Activated naive CD4-positive, alpha-beta T cell treated with anti-CD3 and anti-CD28 coated beads, Interleukin-2, amount 10 ng/mL, durations not matched to agents 7 days and 5 days (primary cell): ENCODE data around the gene TMEM198.
A peak's percentile ranks its signal among the peaks of the same experiment; 100 is the strongest.

ENCODE experiments used
- CTCF ChIA-PET: fragments of 350-600 bp; sonication (Branson Sonifier 250); formaldehyde crosslinking; loops from one replicate; lab custom pipeline; 2021; ENCODE audit warnings: antibody characterized with exemption; lab: Charles Lee
- DNase-seq: peaks from one replicate; pipeline ENCODE4 v3.0.0-alpha.2; 2020
- H3K27ac Mint-ChIP-seq: one replicate; pipeline ENCODE4 v1.8.0; 2021; ENCODE audit warnings: mild to moderate bottlenecking, moderate library complexity, mixed read lengths
- H3K27me3 Mint-ChIP-seq: one replicate; pipeline ENCODE4 v1.8.0; 2021; ENCODE audit warnings: mild to moderate bottlenecking, mixed read lengths
- H3K36me3 Mint-ChIP-seq: one replicate; pipeline ENCODE4 v1.8.0; 2021; ENCODE audit warnings: mixed read lengths
- H3K4me1 Mint-ChIP-seq: one replicate; pipeline ENCODE4 v1.8.0; 2021; ENCODE audit warnings: mixed read lengths
- H3K4me3 Mint-ChIP-seq: one replicate; pipeline ENCODE4 v1.8.0; 2021; ENCODE audit warnings: mild to moderate bottlenecking, moderate library complexity, mixed read lengths
- H3K9me3 Mint-ChIP-seq: one replicate; pipeline ENCODE4 v1.8.0; 2021; ENCODE audit warnings: mixed read lengths

TMEM198 gene

GRCh38 chr2:219595256-219595655 is 51.4 kb downstream of the TMEM198 start:
- CTCF ChIA-PET, result interaction anchor here (1.5 to 1.9 kb wide), 2 partner anchors 35 to 47 kb away, joined by 3 to 5 read pairs; no protein-coding TSS in a partner anchor

DNA sequence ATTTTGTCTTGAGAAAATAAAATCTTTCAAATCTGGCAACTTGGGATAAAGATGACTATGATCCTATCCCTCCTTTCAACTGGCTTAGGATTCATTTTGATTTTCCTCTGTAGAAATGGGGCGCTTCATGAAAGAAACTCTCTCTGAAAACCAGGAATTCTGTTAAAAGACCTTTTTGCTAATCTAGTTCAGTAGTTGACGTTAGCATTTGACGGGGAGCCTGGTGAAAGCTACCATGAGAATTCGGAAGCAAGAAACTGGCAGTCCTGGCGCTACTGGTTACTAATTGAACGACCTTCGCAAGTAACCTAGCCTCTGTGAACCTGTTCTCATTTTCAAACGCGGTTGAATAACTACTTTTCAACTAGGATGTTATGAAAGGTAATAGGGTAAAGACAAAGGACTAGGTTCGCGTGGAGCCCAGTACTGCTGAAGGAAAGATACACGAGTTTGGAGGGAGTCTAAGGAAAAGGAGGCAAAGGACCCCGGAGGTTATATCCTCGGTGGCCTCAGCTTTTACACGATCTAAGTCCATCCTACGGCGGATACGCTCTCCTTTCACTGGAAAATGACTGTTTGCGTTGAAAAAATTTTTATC is 53.2 kb downstream of the TMEM198 start:
- Mint-ChIP-seq H3K27me3 (peaks cover 20% of the 10 kb centered on the region), H3K4me1 (peaks cover 29% of the 10 kb centered on the region), H3K36me3 (peaks cover 9% of the 10 kb centered on the region), H3K9me3 (no peaks in the 10 kb centered on the region), H3K27ac (peak overlapping the region; percentile 91), H3K4me3 (peak overlapping the region; percentile 90)
- CTCF ChIA-PET, result interaction anchor here (2.4 kb wide), 1 partner anchor 56 kb away, joined by 11 read pairs; no protein-coding TSS in a partner anchor
- no peak for DNase-seq

More at GRCh38 chr2:219595256-219595655, 51.4 kb downstream of the TMEM198 start:
- no peaks in the 10 kb centered on the region for H3K36me3 Mint-ChIP-seq
- peaks cover 20% of the 10 kb centered on the region for H3K27me3 Mint-ChIP-seq
- no peak overlapping the region for H3K27ac Mint-ChIP-seq
- H3K4me1 Mint-ChIP-seq, result peaks cover 27% of the 10 kb centered on the region
- no peak for DNase-seq
- no peaks in the 10 kb centered on the region for H3K9me3 Mint-ChIP-seq
- no peak overlapping the region for H3K4me3 Mint-ChIP-seq

GRCh38 chr2:219597552-219598307 is 53.9 kb downstream of the TMEM198 start, which contains the start of gene STK11IP:
Gene STK11IP, plus strand, starts transcription at chr2:219597857. Its CDS starts 263 bp downstream, at chr2:219598120.
- Mint-ChIP-seq H3K9me3 (no peaks in the 10 kb centered on the region), H3K27ac (peak within 1 kb of the TSS; percentile 91), H3K4me3 (peak within 1 kb of the TSS; percentile 90), H3K4me1 (peaks cover 29% of the 10 kb centered on the region), H3K27me3 (peaks cover 20% of the 10 kb centered on the region), H3K36me3 (peaks cover 9% of the 10 kb centered on the region)
- CTCF ChIA-PET, result interaction anchor here (2.4 kb wide), 1 partner anchor 57 kb away, joined by 11 read pairs; no protein-coding TSS in a partner anchor
- DNase-seq, result peak; percentile 96

DNA sequence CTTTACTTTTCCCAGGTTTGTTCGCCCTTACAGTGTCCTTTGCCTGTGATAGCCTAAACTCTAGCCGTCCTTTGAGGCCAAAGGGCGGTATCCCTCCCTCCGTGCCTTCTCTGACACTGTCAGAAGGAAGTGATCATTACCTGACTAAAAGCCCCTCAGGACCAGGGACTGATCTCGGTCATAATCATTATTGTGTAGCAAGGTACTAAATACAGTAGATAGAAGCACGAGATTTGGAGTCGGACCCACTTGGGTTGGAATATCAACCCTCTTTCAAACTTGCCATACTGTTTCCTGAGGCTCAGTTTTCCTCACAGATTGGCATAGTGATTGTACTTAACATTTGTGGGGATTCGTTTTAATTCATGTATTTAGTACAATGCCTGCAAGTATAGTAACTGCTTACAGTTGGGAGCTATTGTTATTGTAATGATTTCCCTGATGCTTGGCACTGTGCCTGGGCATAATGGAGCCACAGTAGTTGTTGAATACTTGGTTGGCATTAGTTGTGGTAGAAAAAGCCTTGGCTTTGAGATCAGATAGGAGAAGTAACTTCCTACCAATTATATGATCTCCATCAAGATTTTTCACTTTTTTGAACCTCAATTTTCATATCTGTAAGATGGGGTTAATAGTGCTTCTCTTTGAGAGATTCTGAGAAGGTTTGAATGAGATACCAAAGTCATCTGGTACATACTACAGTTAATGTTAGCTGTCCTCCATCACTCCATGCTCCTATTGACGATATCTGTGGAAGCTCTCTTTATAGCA is 54.7 kb downstream of the TMEM198 start:
- Mint-ChIP-seq H3K4me1 (peaks cover 29% of the 10 kb centered on the region), H3K27me3 (peaks cover 14% of the 10 kb centered on the region), H3K36me3 (peaks cover 9% of the 10 kb centered on the region), H3K27ac (peak overlapping the region; percentile 91), H3K4me3 (peak overlapping the region; percentile 90), H3K9me3 (no peaks in the 10 kb centered on the region)
- DNase-seq, result no peak
- CTCF ChIA-PET, result no interaction called here
